Nephron (organoid): ENCODE data around the gene MFN2.

ENCODE experiments used
- H3K27ac Mint-ChIP-seq, 3 experiments: 2 replicates each; pipeline ENCODE4 v1.8.0; 2020; ENCODE audit warnings: mixed read lengths in 3 of 3, mild to moderate bottlenecking in 2 of 3, moderate library complexity in 1 of 3
- H3K27me3 Mint-ChIP-seq: 2 replicates; pipeline ENCODE4 v1.8.0; 2021; ENCODE audit warnings: low read depth, mild to moderate bottlenecking, moderate library complexity, mixed read lengths
- H3K36me3 Mint-ChIP-seq: 2 replicates; pipeline ENCODE4 v1.8.0; 2020; ENCODE audit warnings: low read depth, mixed read lengths
- H3K4me1 Mint-ChIP-seq: 2 replicates; pipeline ENCODE4 v1.8.0; 2020; ENCODE audit warnings: mixed read lengths
- H3K4me3 Mint-ChIP-seq, 3 experiments: 2 replicates each; pipeline ENCODE4 v1.8.0; 2020; ENCODE audit warnings: mild to moderate bottlenecking in 3 of 3, mixed read lengths in 3 of 3, moderate library complexity in 2 of 3
- H3K9me3 Mint-ChIP-seq: 2 replicates; pipeline ENCODE4 v1.8.0; 2020; ENCODE audit warnings: mixed read lengths
- CTCF ChIP-seq, 3 experiments: fragments of 200-600 bp; sonication (generic); IDR thresholded peaks; one replicate each; pipeline ENCODE4 v1.5.0; 2021; ENCODE audit warnings: antibody characterized with exemption in 3 of 3; ENCODE audit not compliant: unreplicated experiment in 3 of 3

The MFN2 gene

DNA sequence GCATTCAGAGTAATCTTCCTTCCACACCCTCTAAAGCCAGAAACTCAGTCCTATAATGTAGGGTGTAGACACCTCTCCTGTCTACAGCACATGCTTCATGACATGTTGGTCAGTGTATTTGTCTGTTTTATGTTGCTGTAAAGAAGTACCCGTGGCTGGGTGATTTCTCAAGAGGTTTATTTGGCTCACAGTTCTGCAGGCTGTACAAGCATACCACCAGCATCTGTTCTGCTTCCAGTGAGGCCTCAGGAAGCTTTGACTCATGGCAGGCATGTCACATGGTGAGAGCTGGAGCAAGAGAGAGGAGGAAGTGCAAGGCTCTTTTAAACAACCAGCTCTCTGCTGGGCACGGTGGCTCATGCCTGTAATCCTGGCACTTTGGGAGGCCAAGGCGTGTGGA is 33.6 kb upstream of the MFN2 start:
- H3K4me1 Mint-ChIP-seq, result peaks cover 6% of the 10 kb centered on the region
- H3K27me3 Mint-ChIP-seq, result no peaks in the 10 kb centered on the region
- H3K4me3 Mint-ChIP-seq, result no peak overlapping the region
- no peak overlapping the region for H3K27ac Mint-ChIP-seq
- no peak for TF ChIP-seq CTCF (IDR thresholded peaks at IDR 0.05; ENCODE audit: unreplicated experiment in 3 of 3)
- peaks cover 44% of the 10 kb centered on the region for H3K36me3 Mint-ChIP-seq
- H3K9me3 Mint-ChIP-seq, result no peaks in the 10 kb centered on the region

- Mint-ChIP-seq H3K9me3 (no peaks in the 10 kb centered on the region), H3K4me3 (no peak overlapping the region), H3K36me3 (peaks cover 50% of the 10 kb centered on the region), H3K27me3 (no peaks in the 10 kb centered on the region), H3K27ac (no peak overlapping the region), H3K4me1 (peaks cover 6% of the 10 kb centered on the region)
- TF ChIP-seq CTCF (IDR thresholded peaks at IDR 0.05; ENCODE audit: unreplicated experiment in 3 of 3), result no peak
These were observed 31.3 kb upstream of the MFN2 start for GRCh38 chr1:11948822-11949458.

GRCh38 chr1:11951901-11952300 is 28.3 kb upstream of the MFN2 start:
- no peak for TF ChIP-seq CTCF (IDR thresholded peaks at IDR 0.05; ENCODE audit: unreplicated experiment in 3 of 3)
- no peaks in the 10 kb centered on the region for H3K4me1 Mint-ChIP-seq
- peaks cover 44% of the 10 kb centered on the region for H3K36me3 Mint-ChIP-seq
- no peaks in the 10 kb centered on the region for H3K27me3 Mint-ChIP-seq
- no peak overlapping the region for H3K4me3 Mint-ChIP-seq
- no peak overlapping the region for H3K27ac Mint-ChIP-seq
- H3K9me3 Mint-ChIP-seq, result no peaks in the 10 kb centered on the region

DNA sequence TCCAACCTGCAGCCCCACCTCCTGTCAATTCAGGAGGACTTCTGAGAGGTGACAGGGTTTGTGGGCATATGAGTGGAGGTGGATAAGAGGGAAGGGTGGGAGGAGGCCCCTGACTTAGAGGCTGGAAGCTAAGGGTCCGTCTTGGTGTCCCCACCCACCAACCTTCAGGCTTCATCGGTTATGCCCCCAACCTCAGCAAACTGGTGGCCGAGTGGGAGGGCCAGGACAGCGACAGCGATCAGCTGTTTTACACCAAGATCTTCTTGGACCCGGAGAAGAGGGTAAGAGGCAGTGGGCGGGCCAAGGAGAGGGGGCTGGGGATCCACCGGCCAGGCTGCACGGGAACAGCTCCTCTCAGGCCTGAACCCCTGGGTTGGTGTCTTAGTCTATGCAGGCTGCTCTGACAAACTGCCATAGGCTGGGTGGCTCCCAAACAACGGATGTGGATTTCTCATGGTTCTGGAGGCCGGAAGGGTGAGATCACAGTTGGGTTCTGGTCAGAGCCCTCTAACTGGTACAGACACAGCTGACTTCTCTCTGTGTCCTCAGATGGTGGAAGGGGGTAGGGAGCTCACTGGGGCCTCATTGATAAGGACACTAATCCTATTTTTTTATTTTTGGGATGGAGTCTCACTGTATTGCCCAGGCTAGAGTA is 27.7 kb upstream of the MFN2 start:
- H3K27ac Mint-ChIP-seq, result no peak overlapping the region

DNA sequence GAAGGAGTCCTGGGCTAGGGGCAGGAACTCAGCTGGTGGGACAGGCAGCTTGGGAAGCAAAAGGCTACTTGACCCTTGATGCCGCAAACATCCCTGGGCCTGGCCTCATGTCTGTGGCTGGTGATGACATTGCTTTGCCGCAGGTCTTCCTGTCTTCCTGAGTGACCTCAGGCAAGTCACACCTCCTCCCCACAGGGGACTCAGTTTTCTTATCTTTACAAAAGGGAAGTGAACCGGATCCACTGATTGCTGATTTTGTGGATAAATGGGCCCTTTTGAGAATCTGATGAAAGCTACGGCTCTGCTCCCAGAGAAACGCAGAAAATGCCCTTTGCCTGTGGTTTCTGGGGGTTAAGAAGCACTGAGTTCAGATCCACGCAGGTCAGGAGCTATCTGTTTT is 25.0 kb upstream of the MFN2 start:
- no peak overlapping the region for H3K4me3 Mint-ChIP-seq
- TF ChIP-seq CTCF (IDR thresholded peaks at IDR 0.05; ENCODE audit: unreplicated experiment in 3 of 3), result no peak
- H3K4me1 Mint-ChIP-seq, result no peaks in the 10 kb centered on the region
- H3K36me3 Mint-ChIP-seq, result peaks cover 39% of the 10 kb centered on the region
- H3K27me3 Mint-ChIP-seq, result no peaks in the 10 kb centered on the region
- no peak overlapping the region for H3K27ac Mint-ChIP-seq
- H3K9me3 Mint-ChIP-seq, result no peaks in the 10 kb centered on the region

More for the DNA sequence above, 27.7 kb upstream of the MFN2 start:
- Mint-ChIP-seq H3K4me1 (no peaks in the 10 kb centered on the region), H3K27me3 (no peaks in the 10 kb centered on the region), H3K4me3 (no peak overlapping the region), H3K9me3 (no peaks in the 10 kb centered on the region), H3K36me3 (peaks cover 47% of the 10 kb centered on the region)
- no peak for TF ChIP-seq CTCF (IDR thresholded peaks at IDR 0.05; ENCODE audit: unreplicated experiment in 3 of 3)

GRCh38 chr1:11957398-11957797 is 22.8 kb upstream of the MFN2 start:
- Mint-ChIP-seq H3K4me1 (no peaks in the 10 kb centered on the region), H3K36me3 (peaks cover 30% of the 10 kb centered on the region), H3K4me3 (no peak overlapping the region), H3K27ac (no peak overlapping the region), H3K9me3 (no peaks in the 10 kb centered on the region), H3K27me3 (no peaks in the 10 kb centered on the region)
- no peak for TF ChIP-seq CTCF (IDR thresholded peaks at IDR 0.05; ENCODE audit: unreplicated experiment in 3 of 3)
